WERI-Rb-1 (cell line): ENCODE measurements around the gene SHB.
"Not testable (repeated sequence)": the region's sequence is repeated elsewhere in the genome, so short reads cannot be mapped to it uniquely, and the experiment has no call there.

ENCODE experiments used
- DNase-seq: peaks from one replicate; pipeline ENCODE4 v3.0.0-alpha.2; 2020
- H3K27ac ChIP-seq: fragments of 250-450 bp; sonication (Bioruptor Pico); 2 replicates; pipeline ENCODE4 v1.5.1; 2020; ENCODE audit warnings: mild to moderate bottlenecking, moderate library complexity
- H3K27me3 ChIP-seq: fragments of 250-450 bp; sonication (Bioruptor Pico); 2 replicates; pipeline ENCODE4 v1.5.1; 2021; ENCODE audit warnings: mild to moderate bottlenecking, low read depth, moderate library complexity; ENCODE audit not compliant: insufficient read depth, severe bottlenecking
- H3K36me3 ChIP-seq: fragments of 250-450 bp; sonication (Bioruptor Pico); 2 replicates; pipeline ENCODE4 v1.5.1; 2020; ENCODE audit warnings: mild to moderate bottlenecking, moderate library complexity
- H3K4me3 ChIP-seq: 2 replicates; pipeline ENCODE4 v1.5.1; 2011; ENCODE audit warnings: low read depth, mild to moderate bottlenecking, control low read depth, low read length
- H3K9me3 ChIP-seq: fragments of 250-450 bp; sonication (Bioruptor Pico); 2 replicates; pipeline ENCODE4 v1.5.1; 2021; ENCODE audit warnings: mild to moderate bottlenecking, moderate library complexity; ENCODE audit not compliant: severe bottlenecking
- TF ChIP-seq, protein P1 (sequence below): IDR thresholded peaks from 2 replicates; pipeline ENCODE4 v1.5.1; 2011; ENCODE audit warnings: low read depth, mild to moderate bottlenecking, control low read depth, inconsistent platforms, low read length

SHB gene

DNA sequence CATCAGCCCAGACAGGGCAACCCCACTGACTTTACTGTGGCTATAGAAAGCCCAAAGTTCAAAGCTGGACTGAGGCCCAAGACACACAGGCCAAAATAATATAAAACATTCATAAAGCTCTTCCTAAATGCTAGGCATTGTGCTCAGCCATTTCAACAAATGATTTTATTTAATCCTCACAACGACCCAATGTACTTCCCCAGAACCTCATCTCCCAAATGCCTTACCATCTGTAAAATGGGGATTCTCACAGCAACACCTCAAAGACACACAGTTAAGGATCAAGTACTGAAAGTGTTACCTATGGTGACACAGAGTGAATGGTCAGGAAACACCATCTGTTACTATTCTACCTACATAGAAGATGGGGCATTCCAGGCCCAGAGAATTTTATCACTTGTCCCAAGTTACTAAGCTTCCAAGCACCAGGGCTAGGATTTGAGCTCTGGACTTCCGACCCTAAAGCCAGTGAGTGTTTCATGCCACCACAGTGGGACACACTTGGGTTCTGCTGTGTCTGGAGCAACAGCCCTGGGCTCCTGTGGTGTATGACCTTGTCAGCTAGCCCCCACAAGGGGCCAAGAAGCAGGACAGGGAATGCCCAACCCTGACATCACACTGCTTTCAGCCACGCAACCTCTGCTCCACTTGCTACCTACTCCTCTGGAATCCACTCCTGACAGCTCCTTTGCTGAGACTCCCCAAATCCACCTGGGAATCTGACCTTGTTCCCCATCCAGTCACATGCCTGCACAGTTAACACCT lies 15.1 kb downstream of the SHB start:
- H3K27me3 ChIP-seq, result no peaks in the 10 kb centered on the region
- no peaks in the 10 kb centered on the region for H3K9me3 ChIP-seq
- H3K4me3 ChIP-seq, result no peak overlapping the region
- no peak overlapping the region for H3K27ac ChIP-seq
- TF ChIP-seq, protein P1, sequence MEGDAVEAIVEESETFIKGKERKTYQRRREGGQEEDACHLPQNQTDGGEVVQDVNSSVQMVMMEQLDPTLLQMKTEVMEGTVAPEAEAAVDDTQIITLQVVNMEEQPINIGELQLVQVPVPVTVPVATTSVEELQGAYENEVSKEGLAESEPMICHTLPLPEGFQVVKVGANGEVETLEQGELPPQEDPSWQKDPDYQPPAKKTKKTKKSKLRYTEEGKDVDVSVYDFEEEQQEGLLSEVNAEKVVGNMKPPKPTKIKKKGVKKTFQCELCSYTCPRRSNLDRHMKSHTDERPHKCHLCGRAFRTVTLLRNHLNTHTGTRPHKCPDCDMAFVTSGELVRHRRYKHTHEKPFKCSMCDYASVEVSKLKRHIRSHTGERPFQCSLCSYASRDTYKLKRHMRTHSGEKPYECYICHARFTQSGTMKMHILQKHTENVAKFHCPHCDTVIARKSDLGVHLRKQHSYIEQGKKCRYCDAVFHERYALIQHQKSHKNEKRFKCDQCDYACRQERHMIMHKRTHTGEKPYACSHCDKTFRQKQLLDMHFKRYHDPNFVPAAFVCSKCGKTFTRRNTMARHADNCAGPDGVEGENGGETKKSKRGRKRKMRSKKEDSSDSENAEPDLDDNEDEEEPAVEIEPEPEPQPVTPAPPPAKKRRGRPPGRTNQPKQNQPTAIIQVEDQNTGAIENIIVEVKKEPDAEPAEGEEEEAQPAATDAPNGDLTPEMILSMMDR, result no peak
- peaks cover 29% of the 10 kb centered on the region for H3K36me3 ChIP-seq
- no peak for DNase-seq

DNA sequence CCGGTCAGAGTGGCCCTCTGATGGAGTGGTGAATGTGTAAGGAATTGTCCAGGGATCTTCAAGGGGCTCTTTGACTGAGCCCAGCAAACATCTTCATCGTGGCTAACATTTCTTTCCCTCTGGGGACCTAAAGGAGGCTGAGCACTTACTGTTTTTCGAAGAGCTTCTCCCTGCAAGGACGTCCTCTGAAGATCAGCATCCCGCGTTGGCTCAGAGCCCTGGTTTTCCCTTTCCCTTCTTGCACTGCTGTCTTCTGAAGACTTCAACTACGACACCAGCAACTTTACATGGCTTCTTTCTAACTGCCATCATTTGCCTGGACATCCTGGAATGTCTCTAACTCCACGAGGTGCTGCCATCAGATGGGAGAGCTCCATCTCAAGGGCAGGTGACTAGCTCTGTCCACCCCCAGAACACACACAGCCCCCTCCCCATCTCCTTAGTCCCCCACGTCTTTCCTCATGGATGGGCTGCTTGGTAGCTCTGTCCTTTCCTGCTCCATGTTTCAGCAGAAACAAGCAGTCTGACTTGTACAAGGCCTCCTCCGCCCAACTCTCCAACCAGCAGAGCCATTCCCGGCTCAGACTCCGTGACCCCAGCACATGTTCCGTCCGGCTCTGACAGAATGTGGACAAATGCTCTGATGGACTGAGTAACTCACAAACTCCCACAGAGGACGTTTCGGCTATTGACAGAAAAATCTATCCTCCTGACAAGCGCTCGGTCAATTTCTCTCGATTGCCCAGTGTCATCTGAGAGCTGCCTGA lies 17.1 kb downstream of the SHB start:
- no peaks in the 10 kb centered on the region for H3K9me3 ChIP-seq
- TF ChIP-seq, protein P1, result no peak
- peaks cover 34% of the 10 kb centered on the region for H3K36me3 ChIP-seq
- no peaks in the 10 kb centered on the region for H3K27me3 ChIP-seq
- DNase-seq, result no peak
- no peak overlapping the region for H3K27ac ChIP-seq
- H3K4me3 ChIP-seq, result no peak overlapping the region

DNA sequence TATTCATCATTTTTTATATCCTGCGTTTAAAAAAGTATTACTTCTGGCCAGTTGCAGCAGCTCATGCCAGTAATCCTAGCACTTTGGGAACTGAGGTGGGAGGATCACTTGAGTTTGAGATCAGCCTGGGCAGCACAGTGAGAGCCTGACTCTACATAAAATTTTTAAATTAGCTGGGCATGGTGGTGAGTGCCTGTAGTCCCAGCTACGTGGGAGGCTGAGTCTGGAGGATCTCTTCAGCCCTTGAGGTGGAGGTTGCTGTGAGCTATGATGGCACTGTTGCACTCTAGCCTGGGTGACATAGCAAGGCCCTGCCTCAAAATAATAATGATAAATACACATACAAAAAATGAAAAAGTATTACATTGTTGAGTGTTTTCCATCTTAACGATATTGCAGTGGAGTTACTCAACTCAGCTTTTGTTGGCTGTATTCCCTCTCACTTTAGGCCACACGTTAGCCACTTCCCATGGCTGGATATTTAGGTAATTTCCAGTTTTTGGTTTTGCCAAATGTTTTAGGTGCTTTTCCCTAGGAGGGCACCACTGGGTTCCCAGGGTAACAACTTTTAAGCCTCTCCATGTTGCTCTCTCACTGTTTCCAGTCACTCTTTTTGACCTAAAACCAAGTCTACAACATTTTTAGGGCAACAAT lies 20.6 kb downstream of the SHB start:
- H3K36me3 ChIP-seq, result peaks cover 44% of the 10 kb centered on the region
- no peak overlapping the region for H3K27ac ChIP-seq
- TF ChIP-seq, protein P1, result no peak
- H3K27me3 ChIP-seq, result no peaks in the 10 kb centered on the region
- no peak for DNase-seq
- no peak overlapping the region for H3K4me3 ChIP-seq
- H3K9me3 ChIP-seq, result no peaks in the 10 kb centered on the region

DNA sequence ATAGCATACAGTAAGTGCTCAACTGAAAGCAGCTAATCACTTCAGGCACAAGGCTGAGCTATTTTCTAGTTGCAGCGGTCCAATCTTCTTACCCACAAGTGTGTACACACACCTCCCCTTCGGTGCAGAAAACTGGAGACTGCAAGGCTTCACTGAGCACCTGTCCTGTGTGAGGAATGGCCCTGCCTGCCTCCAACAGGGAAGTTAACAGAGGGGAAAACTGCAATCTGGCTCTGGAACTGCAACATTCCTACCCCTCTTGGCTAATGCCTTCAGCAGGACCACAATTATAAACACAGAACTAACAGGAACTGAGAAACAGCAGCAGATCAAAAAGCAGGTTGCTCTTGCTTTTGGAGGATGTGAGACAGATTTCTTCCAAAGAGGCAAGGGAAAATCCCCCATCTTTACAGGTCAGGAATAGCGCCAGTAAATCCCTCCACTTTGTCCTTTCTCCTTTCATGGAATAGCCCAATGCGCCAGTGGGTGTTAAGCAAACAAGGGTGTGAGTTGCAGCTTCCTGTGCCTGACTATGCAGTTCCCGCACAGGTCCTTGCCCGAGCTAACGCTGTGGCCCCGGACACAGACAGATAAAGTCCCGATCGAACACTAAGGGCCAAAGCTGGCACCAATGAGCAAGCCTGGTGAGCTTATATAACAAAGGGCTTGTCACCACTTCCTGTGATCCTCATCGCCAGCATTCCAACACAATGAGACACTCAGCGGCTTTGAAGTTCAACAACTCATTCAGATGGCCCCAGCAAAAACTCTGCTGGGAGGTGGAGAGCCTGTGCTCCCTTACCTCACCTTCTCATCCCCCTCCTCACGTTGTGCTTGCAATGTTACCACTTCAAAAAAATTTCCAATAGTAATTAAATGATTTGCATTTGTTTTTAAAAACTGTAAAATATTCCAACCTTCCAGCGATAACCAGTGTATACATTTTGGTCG lies 21.5 kb downstream of the SHB start:
- DNase-seq, result no peak
- H3K36me3 ChIP-seq, result peaks cover 44% of the 10 kb centered on the region
- H3K27ac ChIP-seq, result no peak overlapping the region
- H3K4me3 ChIP-seq, result no peak overlapping the region
- H3K27me3 ChIP-seq, result no peaks in the 10 kb centered on the region
- no peaks in the 10 kb centered on the region for H3K9me3 ChIP-seq
- TF ChIP-seq, protein P1, result no peak

DNA sequence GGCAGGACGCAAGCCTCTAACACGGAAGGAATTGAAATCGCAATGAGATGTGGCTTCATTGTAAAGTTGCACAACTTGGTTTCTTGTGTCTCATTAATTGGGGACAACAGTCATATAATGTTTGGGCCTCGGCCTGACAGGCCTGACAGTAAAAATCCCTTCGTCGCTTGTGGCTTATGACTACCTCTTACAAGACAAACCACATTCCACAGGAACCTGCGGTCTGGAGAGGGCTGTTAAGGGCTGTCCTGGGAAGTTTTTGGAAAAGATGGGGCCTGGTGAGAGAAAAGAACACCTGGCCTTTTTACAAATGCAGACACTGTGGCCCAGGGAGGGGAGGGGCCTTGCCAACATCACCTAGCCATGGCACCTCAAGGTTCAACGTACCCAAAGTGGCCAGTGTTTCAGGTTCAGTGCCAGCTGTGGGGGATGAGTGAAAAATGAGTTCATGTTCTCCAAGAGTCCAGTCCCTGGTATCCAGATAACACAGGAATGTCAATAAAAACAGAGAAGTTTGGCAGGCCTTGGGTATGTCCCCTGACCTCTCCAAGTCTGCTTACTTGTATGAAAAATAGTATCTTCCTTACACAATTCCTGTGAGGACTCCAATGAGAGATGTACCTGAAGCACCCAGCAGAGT lies 22.2 kb downstream of the SHB start:
- Histone ChIP-seq H3K27me3 (no peaks in the 10 kb centered on the region), H3K36me3 (peaks cover 42% of the 10 kb centered on the region), H3K4me3 (no peak overlapping the region), H3K9me3 (no peaks in the 10 kb centered on the region), H3K27ac (no peak overlapping the region)
- TF ChIP-seq, protein P1, result no peak
- DNase-seq, result no peak

DNA sequence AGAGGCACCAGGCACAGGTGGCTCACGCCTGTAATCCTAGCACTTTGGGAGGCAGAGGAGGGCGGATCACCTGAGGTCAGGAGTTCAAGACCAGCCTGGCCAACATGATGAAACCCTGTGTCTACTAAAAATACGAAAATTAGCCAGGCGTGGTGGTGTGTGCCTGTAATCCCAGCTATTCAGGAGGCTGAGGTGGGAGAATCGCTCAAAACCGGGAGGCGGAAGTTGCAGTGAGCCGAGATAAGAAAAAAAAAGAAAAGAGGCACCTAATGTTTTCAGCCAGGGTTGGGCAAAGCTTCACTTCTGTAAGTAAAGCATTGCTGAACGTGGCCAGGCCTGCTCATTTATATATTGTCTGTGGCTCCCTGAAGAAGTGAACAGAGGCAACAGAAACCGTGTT lies 23.1 kb downstream of the SHB start:
- not testable (repeated sequence) for H3K4me3 ChIP-seq, DNase-seq

More for the DNA sequence above, 23.1 kb downstream of the SHB start:
- H3K36me3 ChIP-seq, result peaks cover 37% of the 10 kb centered on the region
- H3K9me3 ChIP-seq, H3K27me3 ChIP-seq, H3K27ac ChIP-seq: not testable (repeated sequence)
